GM21515 (cell line): ENCODE data around the gene MZF1.
"Not testable (repeated sequence)": the region's sequence is repeated elsewhere in the genome, so short reads cannot be mapped to it uniquely, and the experiment has no call there.

Experiments
- ATAC-seq: cut with Tn5 transposase; IDR thresholded peaks from one replicate; pipeline ENCODE4 v1.9.1; 2021; ENCODE audit not compliant: unreplicated experiment

The MZF1 gene

GRCh38 chr19:58572818-58573657 is at the start of gene MZF1:
TSS of gene MZF1 (minus strand) at chr19:58573335. CDS start at chr19:58571389, 1,946 bp downstream.
- peak; percentile 53 for ATAC-seq

- ATAC-seq, result not testable (repeated sequence)
Observed at GRCh38 chr19:58607213-58607612, 34.1 kb upstream of the MZF1 start.

GRCh38 chr19:58606251-58606896 is 33.2 kb upstream of the MZF1 start:
- not testable (repeated sequence) for ATAC-seq

GRCh38 chr19:58586133-58586765 is 13.1 kb upstream of the MZF1 start:
- no peak for ATAC-seq

- no peak for ATAC-seq
Observed at GRCh38 chr19:58585442-58586132, 12.5 kb upstream of the MZF1 start.

GRCh38 chr19:58584498-58585441 is 11.6 kb upstream of the MZF1 start:
- ATAC-seq, result no peak

- no peak for ATAC-seq
Observed at GRCh38 chr19:58582985-58583384, 9.8 kb upstream of the MZF1 start.

- ATAC-seq, result no peak
Observed at GRCh38 chr19:58581227-58582141, 8.3 kb upstream of the MZF1 start.

- ATAC-seq, result no peak
Observed at GRCh38 chr19:58579473-58580142, 6.5 kb upstream of the MZF1 start.

- no peak for ATAC-seq
Observed at GRCh38 chr19:58578012-58578925, 5.1 kb upstream of the MZF1 start.

- ATAC-seq, result not testable (repeated sequence)
Observed at GRCh38 chr19:58577581-58577980, 4.4 kb upstream of the MZF1 start.

GRCh38 chr19:58575183-58576041 is 2.3 kb upstream of the MZF1 start:
- ATAC-seq, result peak; percentile 35

GRCh38 chr19:58573658-58574164 is 576 bp upstream of the MZF1 start:
- ATAC-seq, result no peak

- ATAC-seq, result no peak
Observed at GRCh38 chr19:58572026-58572817, 913 bp downstream of the MZF1 start.

- no peak for ATAC-seq
Observed at GRCh38 chr19:58571575-58571947, 1.6 kb downstream of the MZF1 start.
